Stimulated activated CD8-positive, alpha-beta memory T cell treated with anti-CD3 and anti-CD28 coated beads, Interleukin-7, amount 100 ng/mL, for 48 hours (primary cell): ENCODE measurements around the gene FOXC2.
"Not testable (repeated sequence)": the region's sequence is repeated elsewhere in the genome, so short reads cannot be mapped to it uniquely, and the experiment has no call there.

Experiments
- DNase-seq, 2 donors: peaks; one replicate each; pipeline ENCODE4 v3.0.0-alpha.2; 2020; ENCODE audit warnings: low read depth in 1 of 2; ENCODE audit errors: extremely low read depth in 1 of 2

The FOXC2 gene

GRCh38 chr16:86584726-86585721, 18.4 kb downstream of the FOXC2 start:
- no peak for DNase-seq

GRCh38 chr16:86585821-86586611, 19.4 kb downstream of the FOXC2 start:
- DNase-seq, result no peak

- DNase-seq, result no peak
Observed at GRCh38 chr16:86587487-86587886, 20.9 kb downstream of the FOXC2 start.

DNA sequence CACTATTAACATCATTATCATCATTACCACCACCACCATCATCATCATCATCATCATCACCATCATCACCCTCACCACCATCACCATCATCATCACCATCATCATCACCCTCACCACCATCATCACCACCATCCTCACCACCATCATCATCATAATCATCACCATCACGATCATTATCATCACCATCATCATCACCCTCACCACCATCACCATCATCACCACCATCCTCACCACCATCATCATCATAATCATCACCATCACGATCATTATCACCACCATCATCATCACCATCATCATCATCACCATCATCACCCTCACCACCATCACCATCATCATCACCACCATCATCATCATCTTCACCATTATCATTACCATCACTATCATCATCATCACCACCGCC, 21.3 kb downstream of the FOXC2 start:
- not testable (repeated sequence) for DNase-seq

GRCh38 chr16:86590501-86591144, 24.0 kb downstream of the FOXC2 start:
- no peak for DNase-seq

GRCh38 chr16:86591270-86591669, 24.6 kb downstream of the FOXC2 start:
- DNase-seq, result no peak

GRCh38 chr16:86593913-86594620, 27.4 kb downstream of the FOXC2 start:
- DNase-seq, result no peak

- no peak for DNase-seq
Observed at GRCh38 chr16:86594721-86595120, 28.1 kb downstream of the FOXC2 start.

DNA sequence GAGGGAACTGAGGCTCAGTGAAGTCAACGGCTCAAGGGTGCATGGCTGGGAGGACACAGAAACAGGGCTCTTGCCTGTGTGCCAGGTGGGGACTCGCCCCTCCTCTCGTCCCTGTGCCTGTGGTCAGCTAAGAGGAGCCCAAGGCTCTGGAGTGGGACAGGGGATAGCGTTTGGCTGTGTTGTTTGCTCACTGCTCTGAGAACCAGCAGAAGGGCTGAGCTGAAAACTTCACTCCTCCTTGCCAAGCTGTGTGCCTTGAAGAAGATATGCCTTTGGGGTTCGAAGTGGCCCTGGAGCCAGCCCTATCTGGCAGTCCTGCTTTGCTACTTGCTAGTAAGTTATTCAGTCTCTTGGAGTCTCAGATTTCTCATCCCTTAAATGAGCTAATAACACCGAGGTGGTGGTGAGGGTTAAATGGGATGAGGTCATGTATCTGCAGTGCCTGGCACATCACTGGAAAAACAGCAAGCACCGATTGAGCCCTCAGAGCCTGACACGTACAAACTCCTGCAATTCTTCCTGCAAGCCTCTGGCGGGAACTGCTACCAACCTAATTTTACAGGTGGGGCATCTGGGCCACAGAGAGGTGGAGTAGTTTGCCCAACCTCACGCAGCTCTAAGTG, 29.5 kb downstream of the FOXC2 start:
- no peak for DNase-seq

- DNase-seq, result no peak
Observed at GRCh38 chr16:86597126-86597879, 30.7 kb downstream of the FOXC2 start.

DNA sequence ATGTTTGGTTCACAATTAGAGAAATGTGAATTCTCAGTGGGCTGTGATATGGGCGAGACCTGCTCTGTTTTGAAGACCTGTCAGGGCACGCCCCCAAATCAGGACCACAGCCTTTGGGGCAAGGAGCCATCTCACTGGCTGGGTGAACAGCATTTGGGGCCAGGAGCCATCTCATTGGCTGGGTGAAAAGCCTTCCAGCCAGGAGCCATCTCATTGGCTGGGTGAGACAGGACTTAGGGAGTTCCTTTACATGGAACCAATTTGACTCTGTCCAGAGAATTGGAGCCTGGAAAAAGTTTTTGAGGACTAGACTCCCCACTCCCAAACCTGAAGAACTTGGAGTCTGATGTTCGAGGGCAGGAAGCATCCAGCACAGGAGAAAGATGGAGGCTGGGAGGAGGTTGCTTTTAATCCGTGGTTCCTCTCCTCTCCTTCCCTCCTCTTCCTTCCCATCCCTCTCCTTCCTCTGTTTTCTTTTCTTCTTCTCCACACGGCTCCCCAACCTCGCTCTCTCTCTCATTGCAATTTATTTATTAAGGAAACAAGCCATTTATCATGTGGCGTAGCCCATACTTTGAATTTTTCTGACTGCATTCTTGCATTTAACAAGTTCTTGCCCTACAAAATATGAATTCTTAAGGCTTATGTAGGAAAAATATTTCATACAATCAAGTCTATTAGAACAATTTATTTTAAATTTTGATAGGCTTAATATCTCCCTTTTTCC, 31.4 kb downstream of the FOXC2 start:
- no peak for DNase-seq

- no peak for DNase-seq
Observed at GRCh38 chr16:86598607-86599565, 32.3 kb downstream of the FOXC2 start.

GRCh38 chr16:86601356-86601755, 34.7 kb downstream of the FOXC2 start:
- no peak for DNase-seq

GRCh38 chr16:86602521-86602920, 35.9 kb downstream of the FOXC2 start:
- no peak for DNase-seq

DNA sequence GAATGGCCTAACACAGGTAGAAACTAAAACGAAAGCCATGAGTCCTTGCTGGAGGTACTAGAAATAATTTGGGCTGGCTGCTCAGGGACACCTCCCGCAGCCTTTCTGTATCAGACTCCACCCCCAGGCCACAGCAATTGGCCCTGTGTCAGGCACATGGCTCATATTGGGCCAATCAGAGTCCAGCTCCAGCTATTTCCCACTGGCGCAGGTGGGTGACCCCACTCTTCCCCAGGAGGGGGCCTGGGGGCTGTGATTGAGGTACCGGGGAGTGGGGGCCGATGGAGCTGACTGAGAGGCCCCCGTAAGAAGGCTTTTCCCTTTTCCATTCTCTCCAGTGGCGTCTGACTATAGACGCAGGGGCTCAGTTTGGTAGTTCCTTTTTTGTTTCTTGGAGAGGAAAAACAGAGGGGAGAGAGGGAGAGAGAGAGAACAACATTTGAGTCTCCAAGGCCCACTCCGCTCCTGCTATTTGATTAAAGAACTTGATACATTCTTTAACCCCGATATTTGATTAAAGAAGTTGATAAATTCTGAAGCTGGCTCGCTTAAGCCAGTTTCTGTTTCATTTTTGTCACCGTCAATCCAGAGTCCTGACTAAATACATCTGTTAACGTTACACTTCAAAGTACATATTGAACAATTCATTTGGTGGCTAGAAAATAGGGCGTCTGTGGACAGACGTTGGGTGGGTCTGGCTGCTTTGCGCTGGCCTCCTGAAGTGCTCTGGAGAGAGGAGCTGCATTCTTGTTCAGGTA, 38.0 kb downstream of the FOXC2 start:
- no peak for DNase-seq

DNA sequence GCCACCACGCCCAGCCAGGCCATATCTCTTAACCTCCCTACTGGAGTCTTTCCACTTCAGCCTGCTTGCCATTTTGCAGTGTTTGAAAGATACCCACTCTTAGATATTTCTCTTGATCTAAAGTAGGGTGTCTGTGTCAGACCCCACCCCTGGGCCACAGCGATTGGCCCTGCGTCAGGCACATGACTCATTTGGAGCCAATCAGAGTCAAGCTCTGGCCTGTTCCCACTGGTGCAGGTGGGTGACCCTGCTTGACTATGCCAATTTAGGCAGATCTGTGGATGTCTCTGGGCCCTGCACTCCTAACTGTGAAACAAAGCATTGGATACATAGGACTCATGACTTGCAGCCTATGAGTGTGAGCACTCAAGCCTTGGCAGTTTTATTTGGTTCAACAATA, 39.3 kb downstream of the FOXC2 start:
- DNase-seq, result no peak

- no peak for DNase-seq
Observed at GRCh38 chr16:86608301-86608747, 41.7 kb downstream of the FOXC2 start.
